HepG2 (cell line): Measurements from ENCODE around the gene L1CAM. TPM values are rescaled to one million over a fixed set of nuclear protein-coding genes. Genes with fewer than 3 reads are reported as not detected.

Experiments
- SMARCE1 ChIP-seq: fragments of 450-650 bp; IDR thresholded peaks from 2 replicates; pipeline ENCODE4 v1.6.1; 2017; ENCODE audit warnings: borderline replicate concordance
- ZFP90 ChIP-seq: sonication (generic); formaldehyde crosslinking; IDR thresholded peaks from 2 replicates; pipeline ENCODE4 v1.8.0; 2022; ENCODE audit warnings: missing genetic modification reagents, mild to moderate bottlenecking, inconsistent platforms, borderline replicate concordance
- ZNF558 ChIP-seq: sonication (generic); formaldehyde crosslinking; IDR thresholded peaks from 2 replicates; pipeline ENCODE4 v1.9.0; 2022; ENCODE audit warnings: mild to moderate bottlenecking, missing genetic modification reagents, borderline replicate concordance
- ZNF691 ChIP-seq: sonication (generic); formaldehyde crosslinking; IDR thresholded peaks from 2 replicates; pipeline ENCODE4 v1.4.0; 2020; ENCODE audit warnings: missing genetic modification reagents, low read depth, mild to moderate bottlenecking, borderline replicate concordance
- polyA plus RNA-seq, 8 experiments: library from polyadenylated mRNA; depleted of rRNA in 3 of 8; stranded (reverse) in 7 of 8; unstranded in 1 of 8; fragments of >200 nt; fragmentation: Illumina TruSeq in 4 of 8; extraction: Trizol in 4 of 8; gene quantifications; 2 replicates each; pipeline versions ENCODE4 v1.2.1 to v1.2.3, GENCODE V29; 2011 to 2016; ENCODE audit warnings: low read depth in 4 of 8, missing spikeins in 1 of 8, mixed read lengths in 1 of 8; ENCODE audit not compliant: insufficient read depth in 1 of 8
- total RNA-seq, 5 experiments: library from RNA; depleted of rRNA; stranded (reverse); fragments of >200 nt; fragmentation: Illumina TruSeq; extraction: Trizol; gene quantifications; 2 replicates each; pipeline ENCODE4 v1.2.3, GENCODE V29; 2016; ENCODE audit warnings: low read depth in 1 of 5
- TF ChIP-seq, protein P1 (sequence below): sonication (generic); formaldehyde crosslinking; IDR thresholded peaks from 2 replicates; pipeline ENCODE4; 2020; ENCODE audit warnings: missing genetic modification reagents, mild to moderate bottlenecking, borderline replicate concordance
- TF ChIP-seq, protein P2 (sequence below): sonication (generic); formaldehyde crosslinking; IDR thresholded peaks from 2 replicates; pipeline ENCODE4 v1.4.0; 2020; ENCODE audit warnings: mild to moderate bottlenecking, missing genetic modification reagents
- TF ChIP-seq, protein P3 (sequence below): sonication (generic); formaldehyde crosslinking; IDR thresholded peaks from 2 replicates; pipeline ENCODE4 v1.4.0; 2020; ENCODE audit warnings: low read depth, missing genetic modification reagents

The L1CAM gene
- total and polyA plus RNA-seq, 2 of the 13 experiments (the other 11 are each of a cell fraction or from before 2014, with no cell fraction given) = 1.4 to 2.0 TPM

DNA sequence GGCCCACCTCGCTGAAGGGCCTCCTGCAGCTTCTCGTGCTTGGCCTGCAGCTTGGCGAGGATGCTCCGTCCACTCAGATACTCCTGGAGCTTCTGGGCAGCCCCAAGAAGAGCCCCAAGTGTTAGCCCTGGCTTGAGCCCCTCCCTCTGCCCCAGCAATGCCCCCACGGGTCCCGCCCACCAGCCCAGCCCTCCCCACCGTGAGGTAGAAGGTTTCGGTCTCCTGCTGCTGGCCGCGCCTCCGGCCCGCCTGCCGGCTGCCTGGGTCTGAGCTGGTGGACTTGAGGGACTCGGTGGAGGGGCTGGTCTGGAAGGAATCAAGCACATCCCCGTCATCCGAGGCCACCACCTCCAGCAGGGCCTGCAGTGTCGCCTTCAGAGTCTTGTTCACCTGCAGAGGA lies 27.2 kb upstream of the L1CAM start (continued):
- TF ChIP-seq, protein P1, sequence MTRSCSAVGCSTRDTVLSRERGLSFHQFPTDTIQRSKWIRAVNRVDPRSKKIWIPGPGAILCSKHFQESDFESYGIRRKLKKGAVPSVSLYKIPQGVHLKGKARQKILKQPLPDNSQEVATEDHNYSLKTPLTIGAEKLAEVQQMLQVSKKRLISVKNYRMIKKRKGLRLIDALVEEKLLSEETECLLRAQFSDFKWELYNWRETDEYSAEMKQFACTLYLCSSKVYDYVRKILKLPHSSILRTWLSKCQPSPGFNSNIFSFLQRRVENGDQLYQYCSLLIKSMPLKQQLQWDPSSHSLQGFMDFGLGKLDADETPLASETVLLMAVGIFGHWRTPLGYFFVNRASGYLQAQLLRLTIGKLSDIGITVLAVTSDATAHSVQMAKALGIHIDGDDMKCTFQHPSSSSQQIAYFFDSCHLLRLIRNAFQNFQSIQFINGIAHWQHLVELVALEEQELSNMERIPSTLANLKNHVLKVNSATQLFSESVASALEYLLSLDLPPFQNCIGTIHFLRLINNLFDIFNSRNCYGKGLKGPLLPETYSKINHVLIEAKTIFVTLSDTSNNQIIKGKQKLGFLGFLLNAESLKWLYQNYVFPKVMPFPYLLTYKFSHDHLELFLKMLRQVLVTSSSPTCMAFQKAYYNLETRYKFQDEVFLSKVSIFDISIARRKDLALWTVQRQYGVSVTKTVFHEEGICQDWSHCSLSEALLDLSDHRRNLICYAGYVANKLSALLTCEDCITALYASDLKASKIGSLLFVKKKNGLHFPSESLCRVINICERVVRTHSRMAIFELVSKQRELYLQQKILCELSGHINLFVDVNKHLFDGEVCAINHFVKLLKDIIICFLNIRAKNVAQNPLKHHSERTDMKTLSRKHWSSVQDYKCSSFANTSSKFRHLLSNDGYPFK (CRISPR knock-in tag) = no peak
- TF ChIP-seq ZFP90 (no peak), ZNF558 (no peak), ZNF691 (CRISPR knock-in tag) (no peak), SMARCE1 (no peak)
- TF ChIP-seq, protein P2, sequence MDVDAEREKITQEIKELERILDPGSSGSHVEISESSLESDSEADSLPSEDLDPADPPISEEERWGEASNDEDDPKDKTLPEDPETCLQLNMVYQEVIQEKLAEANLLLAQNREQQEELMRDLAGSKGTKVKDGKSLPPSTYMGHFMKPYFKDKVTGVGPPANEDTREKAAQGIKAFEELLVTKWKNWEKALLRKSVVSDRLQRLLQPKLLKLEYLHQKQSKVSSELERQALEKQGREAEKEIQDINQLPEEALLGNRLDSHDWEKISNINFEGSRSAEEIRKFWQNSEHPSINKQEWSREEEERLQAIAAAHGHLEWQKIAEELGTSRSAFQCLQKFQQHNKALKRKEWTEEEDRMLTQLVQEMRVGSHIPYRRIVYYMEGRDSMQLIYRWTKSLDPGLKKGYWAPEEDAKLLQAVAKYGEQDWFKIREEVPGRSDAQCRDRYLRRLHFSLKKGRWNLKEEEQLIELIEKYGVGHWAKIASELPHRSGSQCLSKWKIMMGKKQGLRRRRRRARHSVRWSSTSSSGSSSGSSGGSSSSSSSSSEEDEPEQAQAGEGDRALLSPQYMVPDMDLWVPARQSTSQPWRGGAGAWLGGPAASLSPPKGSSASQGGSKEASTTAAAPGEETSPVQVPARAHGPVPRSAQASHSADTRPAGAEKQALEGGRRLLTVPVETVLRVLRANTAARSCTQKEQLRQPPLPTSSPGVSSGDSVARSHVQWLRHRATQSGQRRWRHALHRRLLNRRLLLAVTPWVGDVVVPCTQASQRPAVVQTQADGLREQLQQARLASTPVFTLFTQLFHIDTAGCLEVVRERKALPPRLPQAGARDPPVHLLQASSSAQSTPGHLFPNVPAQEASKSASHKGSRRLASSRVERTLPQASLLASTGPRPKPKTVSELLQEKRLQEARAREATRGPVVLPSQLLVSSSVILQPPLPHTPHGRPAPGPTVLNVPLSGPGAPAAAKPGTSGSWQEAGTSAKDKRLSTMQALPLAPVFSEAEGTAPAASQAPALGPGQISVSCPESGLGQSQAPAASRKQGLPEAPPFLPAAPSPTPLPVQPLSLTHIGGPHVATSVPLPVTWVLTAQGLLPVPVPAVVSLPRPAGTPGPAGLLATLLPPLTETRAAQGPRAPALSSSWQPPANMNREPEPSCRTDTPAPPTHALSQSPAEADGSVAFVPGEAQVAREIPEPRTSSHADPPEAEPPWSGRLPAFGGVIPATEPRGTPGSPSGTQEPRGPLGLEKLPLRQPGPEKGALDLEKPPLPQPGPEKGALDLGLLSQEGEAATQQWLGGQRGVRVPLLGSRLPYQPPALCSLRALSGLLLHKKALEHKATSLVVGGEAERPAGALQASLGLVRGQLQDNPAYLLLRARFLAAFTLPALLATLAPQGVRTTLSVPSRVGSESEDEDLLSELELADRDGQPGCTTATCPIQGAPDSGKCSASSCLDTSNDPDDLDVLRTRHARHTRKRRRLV (CRISPR knock-in tag) = no peak
- TF ChIP-seq, protein P3, sequence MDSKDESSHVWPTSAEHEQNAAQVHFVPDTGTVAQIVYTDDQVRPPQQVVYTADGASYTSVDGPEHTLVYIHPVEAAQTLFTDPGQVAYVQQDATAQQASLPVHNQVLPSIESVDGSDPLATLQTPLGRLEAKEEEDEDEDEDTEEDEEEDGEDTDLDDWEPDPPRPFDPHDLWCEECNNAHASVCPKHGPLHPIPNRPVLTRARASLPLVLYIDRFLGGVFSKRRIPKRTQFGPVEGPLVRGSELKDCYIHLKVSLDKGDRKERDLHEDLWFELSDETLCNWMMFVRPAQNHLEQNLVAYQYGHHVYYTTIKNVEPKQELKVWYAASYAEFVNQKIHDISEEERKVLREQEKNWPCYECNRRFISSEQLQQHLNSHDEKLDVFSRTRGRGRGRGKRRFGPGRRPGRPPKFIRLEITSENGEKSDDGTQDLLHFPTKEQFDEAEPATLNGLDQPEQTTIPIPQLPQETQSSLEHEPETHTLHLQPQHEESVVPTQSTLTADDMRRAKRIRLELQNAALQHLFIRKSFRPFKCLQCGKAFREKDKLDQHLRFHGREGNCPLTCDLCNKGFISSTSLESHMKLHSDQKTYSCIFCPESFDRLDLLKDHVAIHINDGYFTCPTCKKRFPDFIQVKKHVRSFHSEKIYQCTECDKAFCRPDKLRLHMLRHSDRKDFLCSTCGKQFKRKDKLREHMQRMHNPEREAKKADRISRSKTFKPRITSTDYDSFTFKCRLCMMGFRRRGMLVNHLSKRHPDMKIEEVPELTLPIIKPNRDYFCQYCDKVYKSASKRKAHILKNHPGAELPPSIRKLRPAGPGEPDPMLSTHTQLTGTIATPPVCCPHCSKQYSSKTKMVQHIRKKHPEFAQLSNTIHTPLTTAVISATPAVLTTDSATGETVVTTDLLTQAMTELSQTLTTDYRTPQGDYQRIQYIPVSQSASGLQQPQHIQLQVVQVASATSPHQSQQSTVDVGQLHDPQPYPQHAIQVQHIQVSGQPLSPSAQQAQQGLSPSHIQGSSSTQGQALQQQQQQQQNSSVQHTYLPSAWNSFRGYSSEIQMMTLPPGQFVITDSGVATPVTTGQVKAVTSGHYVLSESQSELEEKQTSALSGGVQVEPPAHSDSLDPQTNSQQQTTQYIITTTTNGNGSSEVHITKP = no peak
- TF ChIP-seq, all 625 proteins: peak for 0
